ENCODE measurements around the gene CTNNA2. TPM values are rescaled to one million over a fixed set of nuclear protein-coding genes. Genes with fewer than 3 reads are reported as not detected.
A peak's percentile ranks its signal among the peaks of the same experiment; 100 is the strongest.

The CTNNA2 gene
- total RNA-seq, 4 donors from 2014 or later = 0.40 to 1.7 (median 1.5) TPM; not detected in 1

GRCh38 chr2:80324525-80324924 lies 811.7 kb downstream of the CTNNA2 start:
- no peak overlapping the region for H3K4me3 ChIP-seq
- DNase-seq = no peak
- no peaks in the 10 kb centered on the region for H3K9me3 ChIP-seq
- peaks cover 43% of the 10 kb centered on the region for H3K27me3 ChIP-seq
- intact Hi-C loops (cut with DNase I; ENCODE audit: low total_unique reads) = no loop called here
- no peaks in the 10 kb centered on the region for H3K36me3 ChIP-seq
- H3K4me1 ChIP-seq = no peaks in the 10 kb centered on the region
- TF ChIP-seq EP300 (IDR thresholded peaks at IDR 0.05; ENCODE audit: low read depth) = no peak
- no peak for TF ChIP-seq POLR2AphosphoS5 (IDR thresholded peaks at IDR 0.05)
- no peak for TF ChIP-seq POLR2A (IDR thresholded peaks at IDR 0.05)
- no peak for TF ChIP-seq CTCF (IDR thresholded peaks at IDR 0.05)
- whole genome bisulfite sequencing, 2 donors (ENCODE audit: low coverage in 1 of 2) = 69 to 75% methylated on average over 2 to 3 of the region's 3 CpGs
- in situ Hi-C loops (cut with MboI; ENCODE audit: low pct_ligation_motif_present in 1 of 4, low pct_unique_long_range_greater_than_20kb in 1 of 4, low sequenced_read_pairs in 3 of 4) = no loop called here
- no peak overlapping the region for H3K27ac ChIP-seq

- Histone ChIP-seq H3K4me3 (no peak overlapping the region), H3K27me3 (peaks cover 41% of the 10 kb centered on the region), H3K36me3 (no peaks in the 10 kb centered on the region), H3K9me3 (no peaks in the 10 kb centered on the region), H3K4me1 (no peaks in the 10 kb centered on the region), H3K27ac (no peak overlapping the region)
- intact Hi-C loops (cut with DNase I; ENCODE audit: low total_unique reads) (no loop called here), in situ Hi-C loops (cut with MboI; ENCODE audit: low pct_ligation_motif_present in 1 of 4, low pct_unique_long_range_greater_than_20kb in 1 of 4, low sequenced_read_pairs in 3 of 4) (no loop called here)
- TF ChIP-seq CTCF (IDR thresholded peaks at IDR 0.05) = peak in 3 of 5 experiments; percentile 15 to 31 (median 23)
- TF ChIP-seq POLR2AphosphoS5 (IDR thresholded peaks at IDR 0.05) = no peak
- no peak for DNase-seq
Observed at GRCh38 chr2:80326214-80326613, 813.4 kb downstream of the CTNNA2 start.

- in situ Hi-C loops (cut with MboI; ENCODE audit: low pct_ligation_motif_present in 1 of 4, low pct_unique_long_range_greater_than_20kb in 1 of 4, low sequenced_read_pairs in 3 of 4) = no loop called here
- Histone ChIP-seq H3K36me3 (no peaks in the 10 kb centered on the region), H3K4me3 (no peak overlapping the region), H3K9me3 (no peaks in the 10 kb centered on the region), H3K4me1 (no peaks in the 10 kb centered on the region), H3K27ac (no peak overlapping the region), H3K27me3 (peaks cover 35% of the 10 kb centered on the region)
- no peak for DNase-seq
- TF ChIP-seq POLR2A (IDR thresholded peaks at IDR 0.05) (no peak), CTCF (IDR thresholded peaks at IDR 0.05) (no peak), EP300 (IDR thresholded peaks at IDR 0.05; ENCODE audit: low read depth) (no peak), POLR2AphosphoS5 (IDR thresholded peaks at IDR 0.05) (no peak)
- intact Hi-C loops (cut with DNase I; ENCODE audit: low total_unique reads) = no loop called here
- 66 to 83% methylated on average over 1 of the region's 1 CpG for WGBS, 2 donors (ENCODE audit: low coverage in 1 of 2)
Observed at GRCh38 chr2:80326861-80327260, 814.0 kb downstream of the CTNNA2 start.

- Histone ChIP-seq H3K4me3 (no peak overlapping the region), H3K27me3 (peaks cover 22% of the 10 kb centered on the region), H3K36me3 (no peaks in the 10 kb centered on the region), H3K9me3 (no peaks in the 10 kb centered on the region), H3K4me1 (no peaks in the 10 kb centered on the region), H3K27ac (no peak overlapping the region)
- TF ChIP-seq EP300 (IDR thresholded peaks at IDR 0.05; ENCODE audit: low read depth) = no peak
- TF ChIP-seq POLR2A (IDR thresholded peaks at IDR 0.05) = no peak
- no peak for TF ChIP-seq CTCF (IDR thresholded peaks at IDR 0.05)
- TF ChIP-seq POLR2AphosphoS5 (IDR thresholded peaks at IDR 0.05) = no peak
- in situ Hi-C loops (cut with MboI; ENCODE audit: low pct_ligation_motif_present in 1 of 4, low pct_unique_long_range_greater_than_20kb in 1 of 4, low sequenced_read_pairs in 3 of 4) = no loop called here
- no peak for DNase-seq
- intact Hi-C loops (cut with DNase I; ENCODE audit: low total_unique reads) = no loop called here
- WGBS, 2 donors (ENCODE audit: low coverage in 1 of 2) = 60% methylated on average over 1 of the region's 1 CpG
Observed at GRCh38 chr2:80328159-80328571, 815.3 kb downstream of the CTNNA2 start.

Measured in transverse colon (tissue), 4 donors.